NOMO-1 treated with dmso at 0.1 percent for 144 hours (cell line): ENCODE results near the gene GOLT1B.
"Not testable (repeated sequence)": the region's sequence is repeated elsewhere in the genome, so short reads cannot be mapped to it uniquely, and the experiment has no call there.

Experiments
- DNase-seq: peaks from one replicate; lab custom pipeline; 2025; ENCODE audit not compliant: unreplicated experiment; lab: John Stamatoyannopoulos, UW

The GOLT1B gene

GRCh38 chr12:21501258-21502163 is at the start of gene GOLT1B, which contains the start of gene RECQL:
Gene GOLT1B, plus strand, starts transcription at chr12:21501789. Its CDS starts 135 bp downstream, at chr12:21501924.
Gene RECQL, minus strand, starts transcription at chr12:21501635. Its CDS starts 2,065 bp downstream, at chr12:21499570.
- DNase-seq, result peak; percentile 95

GRCh38 chr12:21453312-21453852 is 48.2 kb upstream of the GOLT1B start:
- DNase-seq, result no peak

GRCh38 chr12:21456291-21456780 is 45.3 kb upstream of the GOLT1B start:
- DNase-seq, result peak; percentile 74

- DNase-seq, result no peak
These were observed 42.1 kb upstream of the GOLT1B start for GRCh38 chr12:21459474-21459873.

- not testable (repeated sequence) for DNase-seq
These were observed 34.3 kb upstream of the GOLT1B start for GRCh38 chr12:21467334-21467733.

GRCh38 chr12:21471294-21471693 is 30.3 kb upstream of the GOLT1B start:
- no peak for DNase-seq

GRCh38 chr12:21472197-21472823 is 29.3 kb upstream of the GOLT1B start:
- no peak for DNase-seq

- no peak for DNase-seq
These were observed 26.0 kb upstream of the GOLT1B start for GRCh38 chr12:21475552-21475951.

GRCh38 chr12:21476949-21477348 is 24.6 kb upstream of the GOLT1B start:
- no peak for DNase-seq

- no peak for DNase-seq
These were observed 22.7 kb upstream of the GOLT1B start for GRCh38 chr12:21478756-21479455.

GRCh38 chr12:21483531-21483930 is 18.1 kb upstream of the GOLT1B start:
- no peak for DNase-seq

- DNase-seq, result no peak
These were observed 15.6 kb upstream of the GOLT1B start for GRCh38 chr12:21485998-21486397.

- no peak for DNase-seq
These were observed 1.8 kb upstream of the GOLT1B start for GRCh38 chr12:21499765-21500164.

- no peak for DNase-seq
These were observed 767 bp upstream of the GOLT1B start for GRCh38 chr12:21500786-21501257.

- DNase-seq, result no peak
These were observed 541 bp downstream of the GOLT1B start for GRCh38 chr12:21502164-21502496.

- no peak for DNase-seq
These were observed 1.3 kb downstream of the GOLT1B start for GRCh38 chr12:21502872-21503271.

- DNase-seq, result no peak
These were observed 4.3 kb downstream of the GOLT1B start for GRCh38 chr12:21505888-21506287.

GRCh38 chr12:21507849-21508248 is 6.3 kb downstream of the GOLT1B start:
- DNase-seq, result no peak

GRCh38 chr12:21509768-21510167 is 8.2 kb downstream of the GOLT1B start:
- DNase-seq, result no peak

GRCh38 chr12:21516281-21516680 is 14.7 kb downstream of the GOLT1B start:
- no peak for DNase-seq

GRCh38 chr12:21518451-21518850 is 16.9 kb downstream of the GOLT1B start:
- no peak for DNase-seq
